ENCODE measurements around the gene RNF19B.

The RNF19B gene

DNA sequence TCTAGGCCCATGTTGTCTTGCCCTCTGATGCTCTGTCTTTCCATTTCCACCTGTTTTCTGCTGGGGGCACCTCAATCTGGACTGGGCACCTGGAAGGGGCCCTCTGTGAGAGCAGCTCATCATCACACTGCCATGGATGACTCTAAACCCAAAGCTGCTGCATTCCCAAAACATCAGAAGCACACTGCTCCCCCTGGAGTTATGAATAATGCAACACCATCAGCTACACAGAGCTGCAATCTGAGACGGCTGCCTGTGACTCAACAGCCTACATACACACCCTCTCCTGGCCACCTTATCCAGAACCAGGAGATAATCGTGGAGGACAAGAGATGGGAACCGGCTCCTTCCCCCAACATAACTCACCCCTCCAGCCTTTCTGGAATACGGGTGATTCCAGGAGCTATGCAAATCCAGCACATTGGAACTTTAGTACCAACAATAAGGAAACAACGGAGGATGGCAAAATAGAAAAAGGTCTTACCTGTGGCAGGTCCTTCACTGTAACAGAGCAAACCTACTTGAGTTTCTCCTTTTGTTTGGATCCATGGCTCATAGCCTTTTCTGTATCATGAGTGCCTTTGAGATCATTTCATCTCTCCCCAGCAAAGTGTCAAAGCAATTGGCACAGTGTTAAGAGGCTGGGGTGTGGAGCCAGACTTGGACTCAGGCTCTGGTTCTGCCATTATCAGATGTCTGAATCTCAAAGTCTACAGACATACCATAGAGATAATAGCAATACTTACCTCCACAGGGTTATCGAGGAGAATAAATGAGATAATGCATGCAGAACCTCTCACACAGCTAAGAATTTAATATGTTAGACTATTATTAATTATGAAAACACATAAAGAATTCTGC is 42.8 kb upstream of the RNF19B start:
- TF ChIP-seq, protein P1, sequence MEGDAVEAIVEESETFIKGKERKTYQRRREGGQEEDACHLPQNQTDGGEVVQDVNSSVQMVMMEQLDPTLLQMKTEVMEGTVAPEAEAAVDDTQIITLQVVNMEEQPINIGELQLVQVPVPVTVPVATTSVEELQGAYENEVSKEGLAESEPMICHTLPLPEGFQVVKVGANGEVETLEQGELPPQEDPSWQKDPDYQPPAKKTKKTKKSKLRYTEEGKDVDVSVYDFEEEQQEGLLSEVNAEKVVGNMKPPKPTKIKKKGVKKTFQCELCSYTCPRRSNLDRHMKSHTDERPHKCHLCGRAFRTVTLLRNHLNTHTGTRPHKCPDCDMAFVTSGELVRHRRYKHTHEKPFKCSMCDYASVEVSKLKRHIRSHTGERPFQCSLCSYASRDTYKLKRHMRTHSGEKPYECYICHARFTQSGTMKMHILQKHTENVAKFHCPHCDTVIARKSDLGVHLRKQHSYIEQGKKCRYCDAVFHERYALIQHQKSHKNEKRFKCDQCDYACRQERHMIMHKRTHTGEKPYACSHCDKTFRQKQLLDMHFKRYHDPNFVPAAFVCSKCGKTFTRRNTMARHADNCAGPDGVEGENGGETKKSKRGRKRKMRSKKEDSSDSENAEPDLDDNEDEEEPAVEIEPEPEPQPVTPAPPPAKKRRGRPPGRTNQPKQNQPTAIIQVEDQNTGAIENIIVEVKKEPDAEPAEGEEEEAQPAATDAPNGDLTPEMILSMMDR (IDR thresholded peaks at IDR 0.05) = no peak; the same call in 1 of the 2 replicates

GRCh38 chr1:33005838-33006421 is 41.3 kb upstream of the RNF19B start:
- TF ChIP-seq, protein P1 (IDR thresholded peaks at IDR 0.05) = no peak

DNA sequence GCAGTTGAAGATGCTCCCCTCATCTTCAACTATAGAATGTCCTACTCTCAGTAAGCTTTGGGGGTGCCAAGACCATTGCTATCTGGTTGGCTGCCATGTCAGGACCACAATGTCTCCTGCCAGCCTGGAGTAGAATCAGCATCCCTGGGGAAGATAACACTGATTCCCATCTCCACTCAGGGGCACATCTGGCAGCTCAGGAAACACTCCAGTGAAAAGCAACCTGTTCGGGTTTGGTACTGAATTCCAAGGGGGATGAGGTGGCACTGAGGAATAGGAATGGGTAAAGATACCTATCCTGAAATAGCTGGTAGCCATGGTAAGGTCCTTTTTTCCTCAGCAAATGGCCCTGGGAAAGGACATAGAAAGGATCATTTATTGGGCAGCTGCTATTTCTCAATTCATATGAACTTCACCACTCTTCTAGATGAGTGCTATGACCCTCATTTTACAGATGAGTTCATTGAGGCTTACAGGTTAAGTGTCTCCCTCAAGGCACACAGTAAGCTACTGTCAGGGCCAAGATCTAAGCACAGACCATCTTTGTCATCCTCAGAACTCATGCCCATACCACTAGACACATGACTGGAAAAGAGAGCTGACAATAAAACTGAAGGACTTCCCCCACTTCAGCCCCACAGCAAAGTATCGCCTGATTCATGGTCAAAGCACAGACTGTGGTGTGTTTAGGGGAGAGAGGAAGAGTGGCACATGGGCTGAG is 40.7 kb upstream of the RNF19B start:
- TF ChIP-seq, protein P1 (IDR thresholded peaks at IDR 0.05) = no peak

DNA sequence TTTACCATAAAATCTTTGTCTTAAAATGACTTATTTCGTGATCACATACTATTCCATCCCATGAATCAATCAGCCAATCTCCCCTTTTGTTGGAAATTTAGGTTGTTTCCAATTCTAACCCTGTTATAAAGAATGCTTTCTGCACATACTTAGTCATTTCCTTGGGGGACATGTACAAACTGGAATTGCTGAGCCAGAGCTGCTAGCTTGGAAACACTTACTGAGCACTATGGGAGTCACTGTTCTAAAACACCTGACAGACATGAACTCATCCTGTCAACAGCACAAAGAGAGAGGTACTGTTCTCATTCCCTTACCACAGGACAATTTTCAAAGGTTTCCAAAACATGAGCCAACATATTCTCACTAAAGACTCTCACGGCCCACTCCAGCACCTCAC is 40.0 kb upstream of the RNF19B start:
- TF ChIP-seq, protein P1 (IDR thresholded peaks at IDR 0.05) = no peak

DNA sequence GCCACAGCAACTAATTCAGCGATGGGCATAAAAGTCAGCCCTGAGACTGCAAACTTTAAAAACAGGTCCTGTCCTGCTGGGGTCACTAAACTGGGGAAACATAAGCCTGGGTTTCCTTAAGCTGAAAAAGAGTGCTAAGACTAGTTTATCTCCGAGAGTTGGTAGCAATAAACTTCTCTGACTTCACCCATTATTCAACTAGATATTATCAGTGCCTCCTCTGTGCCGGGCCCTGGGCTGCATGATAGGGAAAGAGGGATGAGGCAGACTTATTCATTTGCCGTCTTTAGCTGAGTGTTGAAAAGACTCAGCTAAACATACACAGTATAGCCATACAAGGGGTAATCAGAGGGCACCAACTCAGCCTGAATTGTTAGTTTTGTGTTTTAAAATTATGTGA is 39.0 kb upstream of the RNF19B start:
- TF ChIP-seq, protein P1 (IDR thresholded peaks at IDR 0.05) = no peak

DNA sequence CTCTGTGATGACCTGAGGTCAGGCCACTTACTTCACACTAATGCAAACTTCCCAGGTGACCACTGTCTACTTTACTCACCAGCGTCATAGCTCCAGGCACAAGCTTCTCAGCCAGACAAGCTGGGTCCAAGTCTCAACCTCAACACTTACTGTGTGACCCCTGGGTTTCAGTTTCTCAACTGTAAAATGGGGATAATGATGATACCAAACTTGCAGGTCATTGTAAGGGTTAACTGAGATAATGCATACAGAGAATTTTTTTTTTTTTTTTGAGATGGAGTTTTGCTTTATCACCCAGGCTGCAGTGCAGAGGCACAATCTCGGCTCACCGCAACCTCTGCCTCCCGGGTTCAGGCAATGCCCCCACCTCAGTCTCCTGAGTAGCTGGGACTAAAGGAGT is 37.4 kb upstream of the RNF19B start:
- TF ChIP-seq, protein P1 (IDR thresholded peaks at IDR 0.05) = no peak

DNA sequence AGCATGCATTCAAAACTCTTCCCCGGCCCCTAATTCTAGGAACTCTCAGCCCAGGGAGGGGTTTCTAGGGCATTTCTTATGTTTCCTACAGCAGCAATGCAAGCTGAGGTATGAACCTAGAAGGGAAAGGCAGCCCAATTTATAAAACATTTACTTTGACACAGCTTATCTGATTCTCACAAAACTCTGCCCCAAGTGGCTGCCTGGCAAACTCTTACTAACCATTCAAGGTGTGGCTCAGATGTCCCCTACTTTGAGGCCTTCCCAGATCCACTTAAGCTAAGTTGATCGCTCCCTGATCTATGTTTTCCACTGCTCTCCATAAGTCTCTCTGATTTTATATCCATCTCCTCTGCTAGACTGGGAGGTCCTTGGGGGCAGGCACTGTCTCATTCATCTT is 36.7 kb upstream of the RNF19B start:
- TF ChIP-seq, protein P1 (IDR thresholded peaks at IDR 0.05) = no peak; the same call in 1 of the 2 replicates
